ENCODE measurements around the gene ATP1A1. TPM values are rescaled to one million over a fixed set of nuclear protein-coding genes. Genes with fewer than 3 reads are reported as not detected.

ATP1A1 gene
- total RNA-seq, 1 experiment from 2014 or later: 189 TPM

DNA sequence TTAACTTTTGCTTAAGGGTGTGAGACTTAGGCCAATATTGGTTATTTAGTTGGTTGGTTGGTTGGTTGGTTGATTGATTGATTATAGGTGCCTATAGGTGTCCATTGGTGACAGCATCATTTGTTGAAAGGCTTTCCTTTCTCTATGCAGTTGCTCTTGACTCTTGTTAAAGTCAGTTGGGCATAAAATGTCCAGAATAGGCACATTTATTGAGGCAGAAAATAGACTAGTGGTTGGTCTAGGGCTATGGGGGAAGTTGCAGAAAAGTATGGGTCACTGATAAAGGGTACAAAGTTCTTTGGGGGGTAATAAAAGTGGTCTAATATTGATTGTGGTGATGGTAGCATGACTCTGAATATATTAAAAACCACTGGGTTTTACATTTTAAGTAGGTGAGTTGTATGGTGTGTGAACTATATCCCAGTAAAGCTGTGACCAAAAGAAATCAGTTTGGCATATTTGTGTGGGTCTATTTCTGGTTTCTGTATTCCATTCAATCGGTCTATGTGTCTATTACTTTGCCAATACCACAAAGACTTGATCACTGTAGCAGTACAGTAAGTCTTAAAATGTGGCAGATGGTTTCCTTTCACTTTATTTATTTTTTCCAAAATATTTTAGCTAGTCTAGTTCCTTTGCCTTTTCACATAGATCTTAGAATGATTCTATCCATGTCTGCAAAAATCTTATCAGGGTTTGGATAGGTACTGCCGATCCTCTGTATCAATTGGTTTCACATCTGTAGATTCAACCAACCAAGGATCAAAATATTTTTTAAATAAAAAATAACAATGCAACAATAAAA, 63.0 kb downstream of the ATP1A1 start:
- no peak for DNase-seq (ENCODE audit: low read depth)

GRCh38 chr1:116436611-116436970, 63.5 kb downstream of the ATP1A1 start:
- no peak for DNase-seq (ENCODE audit: low read depth)

DNA sequence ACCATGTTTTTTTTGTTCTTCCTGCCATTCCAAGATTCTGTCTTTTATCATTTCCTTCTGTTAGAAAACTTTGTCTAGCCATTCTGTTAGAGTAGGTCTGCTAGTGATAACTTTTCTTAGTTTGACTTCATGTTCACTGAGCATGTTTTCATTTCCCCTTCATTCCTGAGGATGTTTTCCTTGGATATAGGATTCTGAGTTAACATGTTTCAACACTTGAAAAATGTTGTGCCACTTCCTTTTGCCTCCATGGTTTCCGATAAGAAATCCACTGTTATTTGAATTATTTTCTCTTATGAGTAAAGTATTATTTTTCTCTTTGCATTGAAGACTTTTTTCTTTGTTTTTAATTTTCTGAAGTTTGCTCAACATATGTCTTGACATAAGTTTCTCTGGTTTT, 66.7 kb downstream of the ATP1A1 start:
- DNase-seq (ENCODE audit: low read depth): no peak

GRCh38 chr1:116440731-116441130, 67.7 kb downstream of the ATP1A1 start:
- no peak for DNase-seq (ENCODE audit: low read depth)

- DNase-seq (ENCODE audit: low read depth): no peak
Observed at GRCh38 chr1:116445534-116445933, 72.5 kb downstream of the ATP1A1 start.

- DNase-seq (ENCODE audit: low read depth): no peak
Observed at GRCh38 chr1:116446686-116447085, 73.6 kb downstream of the ATP1A1 start.

DNA sequence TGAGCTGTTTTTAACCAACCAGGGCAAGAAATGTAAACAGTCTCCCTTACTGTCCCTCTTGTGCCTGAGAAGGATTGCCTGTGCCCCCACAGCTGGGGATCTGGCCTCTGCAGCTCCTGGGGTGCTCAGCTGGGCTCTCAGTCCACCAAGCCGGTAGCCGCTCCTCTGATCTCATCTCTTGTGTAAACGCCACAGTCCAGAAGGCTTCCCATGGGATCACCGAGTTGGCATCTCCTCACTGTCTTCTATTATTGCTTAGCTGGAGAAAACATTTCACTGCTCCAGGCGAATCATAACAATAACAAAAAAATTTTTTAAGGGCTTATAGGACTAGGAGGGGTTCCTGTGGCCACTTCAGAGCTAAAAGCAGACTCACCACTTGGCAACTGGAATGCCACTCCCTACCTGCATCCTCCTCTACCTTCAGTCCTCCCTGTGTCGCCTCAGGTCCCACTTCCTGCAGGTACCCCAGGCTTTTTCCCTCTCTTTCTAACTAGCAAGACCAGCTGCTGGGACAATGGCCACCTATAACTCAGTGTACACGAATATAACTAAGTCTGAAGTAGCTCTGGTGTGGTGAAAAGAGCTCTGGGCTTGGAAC, 75.8 kb downstream of the ATP1A1 start:
- DNase-seq (ENCODE audit: low read depth): peak; percentile 26

GRCh38 chr1:116449578-116449977, 76.5 kb downstream of the ATP1A1 start:
- no peak for DNase-seq (ENCODE audit: low read depth)

DNA sequence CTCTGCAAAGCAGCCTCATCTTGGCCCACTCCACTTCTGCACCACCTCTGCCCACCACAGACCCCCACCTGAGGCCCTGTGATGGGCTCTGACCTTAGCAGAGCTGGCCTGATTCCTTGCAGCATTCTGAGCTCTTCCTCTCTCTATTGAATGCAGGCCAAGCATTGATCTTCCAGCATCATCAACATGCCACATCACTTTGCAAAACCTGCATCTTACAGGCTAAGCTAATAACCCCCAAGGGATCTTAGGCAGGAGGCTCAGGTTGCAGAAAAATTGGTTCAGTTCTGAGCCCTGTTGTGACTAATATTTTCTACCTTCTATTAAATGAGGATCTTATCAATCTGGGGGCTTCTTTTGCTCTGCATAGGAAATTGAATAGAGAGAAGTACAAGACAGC, 78.7 kb downstream of the ATP1A1 start:
- DNase-seq (ENCODE audit: low read depth): no peak

GRCh38 chr1:116453481-116453880, 80.4 kb downstream of the ATP1A1 start:
- no peak for DNase-seq (ENCODE audit: low read depth)

- DNase-seq (ENCODE audit: low read depth): no peak
Observed at GRCh38 chr1:116453906-116454305, 80.9 kb downstream of the ATP1A1 start.

Small RNAs within 50 kb of the gene (small RNA-seq; reads per million reads assigned to genes)
- gene RF00019 (not detected), gene RNU6-817P (not detected)

Other genes starting within 250 kb of the ATP1A1 start
- gene CD58, start 197.8 kb downstream of the ATP1A1 start, total RNA-seq (2014; rRNA removed; shearing (Covaris generic)): 33.5 and 43.8 TPM in 2 replicates

Data from HT1080 (cell line).